Measurements from ENCODE around the gene ARHGAP10. TPM values are rescaled to one million over a fixed set of nuclear protein-coding genes. Genes with fewer than 3 reads are reported as not detected.

ARHGAP10 gene
- total RNA-seq, 2 experiments from 2014 or later: 5.8 to 6.1 TPM

DNA sequence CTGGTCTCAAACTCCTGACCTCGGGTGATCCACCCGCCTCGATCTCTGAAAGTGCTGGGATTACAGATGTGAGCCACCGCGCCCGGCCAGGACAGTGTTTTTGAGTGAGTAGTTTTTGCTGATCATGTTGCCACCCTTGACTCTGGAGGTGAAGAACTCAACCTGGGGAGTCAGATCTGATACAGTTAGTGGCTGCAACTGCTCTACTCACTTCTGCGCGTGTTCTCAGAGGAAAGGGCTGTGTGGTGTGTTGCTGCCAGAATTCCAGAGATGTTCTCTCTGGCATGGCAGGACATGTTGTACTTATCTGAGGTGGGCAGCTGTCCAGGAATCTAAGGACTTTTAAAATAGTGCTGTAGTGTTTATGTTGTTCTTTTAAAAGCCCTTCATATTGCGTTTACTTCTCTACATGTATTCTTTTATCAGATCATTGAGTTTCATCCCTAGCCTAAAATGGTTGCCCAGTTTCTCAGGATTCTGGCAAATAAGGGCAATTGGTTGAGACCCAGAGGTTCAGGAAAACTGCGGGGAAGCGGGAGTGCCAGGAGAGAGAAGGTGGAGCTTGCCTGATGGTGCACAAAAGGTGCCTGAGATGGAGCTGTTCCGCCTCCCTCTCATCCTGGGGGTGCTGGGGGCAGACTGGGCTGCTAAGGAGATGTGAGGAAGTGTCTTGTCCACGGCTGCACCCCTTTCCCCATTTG lies 97.7 kb downstream of the ARHGAP10 start:
- no peak overlapping the region for H3K4me3 Mint-ChIP-seq

DNA sequence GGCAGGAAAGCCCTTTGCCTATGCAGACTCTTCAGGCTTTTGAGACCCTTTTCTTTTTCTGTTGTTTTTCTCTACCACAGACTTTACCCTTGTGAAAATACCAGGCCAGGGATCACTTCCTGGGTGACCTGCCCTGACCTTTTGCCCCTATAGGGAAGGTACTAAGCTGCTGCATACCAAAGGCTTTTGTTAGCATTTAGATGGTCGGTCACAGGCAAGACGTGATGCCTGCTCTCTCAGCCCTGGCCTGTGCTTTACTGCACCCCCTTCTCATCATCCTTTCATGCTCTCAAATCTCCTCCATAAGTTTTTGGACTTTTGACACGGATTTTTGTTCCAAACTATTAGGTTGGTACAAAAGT lies 98.2 kb downstream of the ARHGAP10 start:
- no peak for DNase-seq
- no peak overlapping the region for H3K27ac Mint-ChIP-seq
- no peaks in the 10 kb centered on the region for H3K9me3 Mint-ChIP-seq
- peaks cover 2% of the 10 kb centered on the region for H3K36me3 Mint-ChIP-seq
- H3K27me3 Mint-ChIP-seq: no peaks in the 10 kb centered on the region
- no peak overlapping the region for H3K4me3 Mint-ChIP-seq
- H3K4me1 Mint-ChIP-seq: peaks cover 10% of the 10 kb centered on the region

More for the DNA sequence above, 97.7 kb downstream of the ARHGAP10 start:
- DNase-seq: no peak
- H3K27ac Mint-ChIP-seq: no peak overlapping the region
- H3K4me1 Mint-ChIP-seq: peaks cover 9% of the 10 kb centered on the region
- peaks cover 2% of the 10 kb centered on the region for H3K36me3 Mint-ChIP-seq
- no peaks in the 10 kb centered on the region for H3K27me3 Mint-ChIP-seq
- H3K9me3 Mint-ChIP-seq: no peaks in the 10 kb centered on the region

DNA sequence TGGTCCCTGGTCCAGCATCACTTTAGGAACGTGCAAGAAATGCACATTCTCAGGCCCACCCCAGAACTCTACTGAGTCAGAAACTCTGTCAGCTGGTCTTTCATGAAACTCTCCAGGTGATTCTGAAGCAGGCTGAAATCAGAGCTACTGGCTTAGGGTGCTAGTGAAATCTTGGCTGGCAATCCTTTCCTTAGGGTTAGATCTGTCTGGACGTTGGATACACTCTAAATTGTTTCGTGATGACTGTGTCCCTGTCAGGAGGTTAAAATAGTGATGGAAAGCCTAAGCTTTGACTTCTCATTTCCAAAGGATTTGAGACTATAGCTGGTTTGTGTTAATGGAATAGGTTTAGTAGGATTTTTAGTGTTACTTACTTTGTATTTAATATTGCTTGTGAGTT lies 99.1 kb downstream of the ARHGAP10 start:
- no peaks in the 10 kb centered on the region for H3K27me3 Mint-ChIP-seq
- DNase-seq: no peak
- peaks cover 2% of the 10 kb centered on the region for H3K36me3 Mint-ChIP-seq
- no peaks in the 10 kb centered on the region for H3K9me3 Mint-ChIP-seq
- no peak overlapping the region for H3K27ac Mint-ChIP-seq
- H3K4me1 Mint-ChIP-seq: peaks cover 8% of the 10 kb centered on the region
- no peak overlapping the region for H3K4me3 Mint-ChIP-seq

DNA sequence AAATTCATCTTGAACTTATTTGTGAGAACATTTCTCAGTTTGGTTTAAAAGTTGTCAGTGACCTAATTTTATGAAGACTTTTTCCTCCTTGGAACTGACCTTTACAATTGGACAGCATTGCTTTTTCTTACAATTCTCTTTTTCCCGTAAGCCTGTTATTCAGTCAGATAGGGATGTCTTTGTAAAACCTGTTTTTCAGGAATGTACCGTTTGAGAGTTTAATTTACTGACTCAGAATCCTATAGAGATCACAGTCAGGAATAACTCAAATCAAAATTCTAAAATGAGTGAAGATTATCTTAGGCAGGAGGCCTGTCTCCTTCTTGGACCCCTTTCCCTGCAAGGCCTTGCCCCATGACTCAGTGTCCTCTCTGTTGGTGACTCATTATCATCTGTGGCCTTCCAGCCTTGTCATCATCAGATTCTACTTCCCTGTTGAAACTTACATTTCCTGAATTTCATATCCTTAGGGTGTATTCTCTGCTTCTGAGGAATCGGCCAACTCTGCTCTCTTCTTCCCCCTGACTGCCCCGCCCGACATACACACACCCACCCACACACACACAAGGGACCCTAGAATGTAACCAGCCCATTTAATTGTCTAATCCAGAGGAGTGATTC lies 99.8 kb downstream of the ARHGAP10 start:
- H3K27ac Mint-ChIP-seq: no peak overlapping the region
- H3K4me3 Mint-ChIP-seq: no peak overlapping the region
- H3K27me3 Mint-ChIP-seq: no peaks in the 10 kb centered on the region
- no peaks in the 10 kb centered on the region for H3K9me3 Mint-ChIP-seq
- H3K36me3 Mint-ChIP-seq: no peaks in the 10 kb centered on the region
- no peak for DNase-seq
- peaks cover 9% of the 10 kb centered on the region for H3K4me1 Mint-ChIP-seq

DNA sequence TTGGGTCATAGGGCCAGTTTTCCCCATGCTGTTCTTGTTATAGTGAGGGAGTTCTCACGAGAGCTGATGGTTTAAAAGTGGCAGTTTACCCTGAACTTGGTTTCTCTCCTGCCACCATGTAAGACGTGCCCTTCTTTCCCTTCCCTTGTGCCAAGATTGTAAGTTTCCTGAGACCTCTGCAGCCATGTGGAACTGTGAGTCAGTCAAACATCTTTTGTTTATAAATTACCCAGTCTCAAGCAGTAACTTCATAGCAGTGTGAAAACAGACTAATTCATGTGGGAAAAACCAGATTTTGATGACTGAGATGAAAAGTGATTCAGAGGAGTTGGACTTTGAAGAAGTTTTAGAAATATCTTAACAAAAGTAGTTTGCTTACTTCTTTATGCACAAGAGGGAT lies 101.4 kb downstream of the ARHGAP10 start:
- DNase-seq: no peak
- Mint-ChIP-seq H3K27ac (no peak overlapping the region), H3K4me1 (peaks cover 14% of the 10 kb centered on the region), H3K27me3 (no peaks in the 10 kb centered on the region), H3K36me3 (no peaks in the 10 kb centered on the region), H3K4me3 (no peak overlapping the region), H3K9me3 (no peaks in the 10 kb centered on the region)

DNA sequence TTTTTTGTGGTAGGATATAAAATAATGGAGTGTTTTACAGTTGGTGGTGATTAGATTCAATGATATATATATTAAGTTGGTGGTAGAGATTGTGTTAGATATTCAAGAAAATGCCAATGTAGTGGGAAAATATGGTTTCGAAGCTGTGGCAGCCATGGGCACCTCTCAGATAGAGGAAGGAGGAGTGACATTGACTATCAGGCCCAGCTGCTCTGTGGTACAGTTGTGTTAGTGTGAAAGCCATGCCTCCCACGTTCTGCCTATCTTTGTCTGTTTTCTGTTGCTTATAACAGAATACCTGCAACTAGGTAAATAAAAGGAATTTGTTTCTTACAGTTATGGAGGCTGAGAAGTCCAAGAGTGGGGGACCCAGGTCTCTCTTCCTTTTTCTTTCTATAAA lies 101.9 kb downstream of the ARHGAP10 start:
- Mint-ChIP-seq H3K9me3 (no peaks in the 10 kb centered on the region), H3K4me1 (peaks cover 14% of the 10 kb centered on the region), H3K36me3 (no peaks in the 10 kb centered on the region), H3K27me3 (no peaks in the 10 kb centered on the region), H3K27ac (no peak overlapping the region), H3K4me3 (no peak overlapping the region)
- DNase-seq: no peak

DNA sequence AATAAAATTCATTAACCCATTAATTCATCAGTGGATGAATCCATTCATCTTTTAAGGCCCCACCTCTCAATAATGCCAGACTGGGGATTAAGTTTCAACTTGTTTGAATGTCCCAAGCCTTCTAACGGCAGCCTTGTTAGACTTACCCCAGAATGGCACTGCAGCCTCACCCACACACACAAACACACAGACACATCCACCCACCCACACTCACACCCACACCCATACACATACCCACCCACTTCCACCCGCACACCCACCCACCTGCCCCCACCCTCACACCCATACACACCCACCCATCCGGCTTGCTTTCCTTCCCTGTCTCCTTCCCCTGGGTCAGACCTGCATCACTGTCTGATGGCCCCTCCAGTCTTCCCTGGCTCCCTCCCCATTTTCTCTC lies 102.6 kb downstream of the ARHGAP10 start:
- Mint-ChIP-seq H3K36me3 (no peaks in the 10 kb centered on the region), H3K4me3 (no peak overlapping the region), H3K9me3 (no peaks in the 10 kb centered on the region), H3K27ac (no peak overlapping the region), H3K27me3 (no peaks in the 10 kb centered on the region), H3K4me1 (peaks cover 14% of the 10 kb centered on the region)
- no peak for DNase-seq

DNA sequence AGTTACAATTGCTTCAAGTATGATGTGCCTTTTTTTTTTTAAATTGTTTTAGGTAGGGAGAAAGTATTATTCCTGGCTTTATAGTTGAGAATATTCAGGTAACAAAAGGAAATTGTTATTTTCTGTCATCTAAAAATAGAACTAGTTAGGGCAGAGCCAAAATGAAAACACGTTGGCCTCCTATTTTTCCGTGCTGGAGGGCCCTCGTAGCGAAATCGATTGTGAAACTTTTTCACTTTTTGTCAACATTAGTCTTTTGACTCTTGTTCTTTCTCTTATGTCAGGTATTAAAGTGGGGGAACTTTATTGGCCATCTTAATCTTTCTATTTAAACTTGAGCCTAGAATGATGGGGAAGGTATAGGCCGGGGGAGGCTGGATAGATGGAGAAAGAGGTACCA lies 104.9 kb downstream of the ARHGAP10 start:
- Mint-ChIP-seq H3K27ac (no peak overlapping the region), H3K9me3 (no peaks in the 10 kb centered on the region), H3K27me3 (no peaks in the 10 kb centered on the region), H3K4me1 (peaks cover 14% of the 10 kb centered on the region), H3K4me3 (no peak overlapping the region), H3K36me3 (peaks cover 1% of the 10 kb centered on the region)
- no peak for DNase-seq

DNA sequence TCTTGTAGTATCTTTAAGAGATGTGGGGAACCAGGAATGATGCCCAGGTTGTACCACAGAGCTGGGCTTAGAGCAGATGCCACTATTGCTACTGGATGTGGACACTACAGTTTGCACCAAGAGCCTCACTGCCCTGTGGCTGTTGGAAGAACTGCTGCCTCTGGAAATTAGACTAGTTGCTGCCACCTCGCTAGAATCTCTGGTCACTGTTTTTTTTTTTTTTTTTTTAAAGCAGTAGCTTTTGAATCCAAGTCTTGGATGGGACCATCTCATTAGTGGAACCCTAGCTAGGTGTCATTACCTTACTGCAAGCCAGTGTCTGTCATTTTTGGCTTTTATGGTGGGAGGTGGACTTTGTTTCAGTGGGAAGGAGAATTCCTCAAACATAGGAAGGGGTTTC lies 105.5 kb downstream of the ARHGAP10 start:
- Mint-ChIP-seq H3K27ac (no peak overlapping the region), H3K27me3 (no peaks in the 10 kb centered on the region), H3K4me3 (no peak overlapping the region), H3K36me3 (peaks cover 1% of the 10 kb centered on the region), H3K9me3 (no peaks in the 10 kb centered on the region), H3K4me1 (peaks cover 14% of the 10 kb centered on the region)
- DNase-seq: no peak

DNA sequence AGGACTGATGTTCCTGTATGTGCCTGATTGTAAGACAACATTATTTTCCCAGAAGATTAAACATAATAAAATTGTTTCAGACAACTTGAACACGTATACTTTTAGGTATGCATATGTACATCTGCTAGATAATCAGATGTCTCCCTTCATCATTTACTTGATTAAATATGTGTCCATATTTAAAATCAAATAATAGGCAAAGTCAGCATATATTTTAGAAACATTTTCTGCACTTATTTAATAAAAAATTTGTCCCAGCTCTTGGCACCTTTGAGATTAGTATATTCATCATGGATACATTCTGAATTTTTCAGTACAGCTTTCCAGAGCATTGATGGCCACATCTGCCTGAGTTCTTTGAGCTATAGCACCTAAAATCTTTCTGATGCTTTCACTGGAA lies 106.0 kb downstream of the ARHGAP10 start:
- DNase-seq: no peak
- Mint-ChIP-seq H3K27me3 (no peaks in the 10 kb centered on the region), H3K27ac (no peak overlapping the region), H3K9me3 (no peaks in the 10 kb centered on the region), H3K4me3 (no peak overlapping the region), H3K36me3 (peaks cover 1% of the 10 kb centered on the region), H3K4me1 (peaks cover 14% of the 10 kb centered on the region)

DNA sequence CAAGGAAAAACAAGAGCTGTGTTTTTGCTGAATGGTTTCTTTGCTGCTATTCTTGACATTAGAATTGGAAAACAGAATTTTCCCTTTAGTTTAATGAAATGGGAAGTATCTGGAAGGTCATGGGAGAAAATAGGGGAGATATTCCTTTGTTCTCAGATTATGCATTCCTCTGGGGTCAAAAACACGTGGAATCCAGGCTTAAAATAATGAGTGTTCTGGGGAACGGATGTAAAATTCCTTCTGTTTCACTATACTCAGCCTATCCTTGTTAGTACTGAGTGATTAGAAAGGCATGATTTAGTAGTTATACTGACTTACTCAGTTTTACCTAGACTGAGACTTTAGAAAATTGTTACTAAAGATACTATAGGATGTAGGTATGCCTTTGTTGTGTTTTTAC lies 107.3 kb downstream of the ARHGAP10 start:
- no peak overlapping the region for H3K4me3 Mint-ChIP-seq
- no peak overlapping the region for H3K27ac Mint-ChIP-seq

DNA sequence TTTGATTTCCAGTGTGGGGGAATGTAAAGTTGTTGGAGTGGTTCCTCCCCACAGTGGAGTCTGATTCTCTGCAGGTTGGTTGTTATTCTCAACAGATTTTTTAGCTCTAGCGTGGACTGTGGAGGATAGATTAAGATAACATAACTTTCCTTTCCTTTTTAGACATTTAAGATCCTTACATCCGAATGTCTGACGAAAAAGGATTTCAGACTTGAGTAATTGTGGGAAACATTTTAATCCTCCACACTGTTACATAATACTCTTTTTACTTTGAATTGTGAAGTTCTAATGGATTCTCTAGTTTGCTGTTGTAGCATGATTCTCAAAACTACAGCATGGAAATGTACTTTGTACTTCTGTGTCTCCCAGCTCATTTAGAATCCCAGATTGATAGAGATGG lies 107.8 kb downstream of the ARHGAP10 start:
- Mint-ChIP-seq H3K36me3 (peaks cover 1% of the 10 kb centered on the region), H3K27me3 (no peaks in the 10 kb centered on the region), H3K27ac (no peak overlapping the region), H3K4me3 (no peak overlapping the region), H3K9me3 (no peaks in the 10 kb centered on the region), H3K4me1 (peaks cover 7% of the 10 kb centered on the region)
- DNase-seq: no peak

More for the DNA sequence above, 107.3 kb downstream of the ARHGAP10 start:
- Mint-ChIP-seq H3K4me1 (peaks cover 7% of the 10 kb centered on the region), H3K27me3 (no peaks in the 10 kb centered on the region), H3K36me3 (peaks cover 1% of the 10 kb centered on the region), H3K9me3 (no peaks in the 10 kb centered on the region)
- DNase-seq: no peak

DNA sequence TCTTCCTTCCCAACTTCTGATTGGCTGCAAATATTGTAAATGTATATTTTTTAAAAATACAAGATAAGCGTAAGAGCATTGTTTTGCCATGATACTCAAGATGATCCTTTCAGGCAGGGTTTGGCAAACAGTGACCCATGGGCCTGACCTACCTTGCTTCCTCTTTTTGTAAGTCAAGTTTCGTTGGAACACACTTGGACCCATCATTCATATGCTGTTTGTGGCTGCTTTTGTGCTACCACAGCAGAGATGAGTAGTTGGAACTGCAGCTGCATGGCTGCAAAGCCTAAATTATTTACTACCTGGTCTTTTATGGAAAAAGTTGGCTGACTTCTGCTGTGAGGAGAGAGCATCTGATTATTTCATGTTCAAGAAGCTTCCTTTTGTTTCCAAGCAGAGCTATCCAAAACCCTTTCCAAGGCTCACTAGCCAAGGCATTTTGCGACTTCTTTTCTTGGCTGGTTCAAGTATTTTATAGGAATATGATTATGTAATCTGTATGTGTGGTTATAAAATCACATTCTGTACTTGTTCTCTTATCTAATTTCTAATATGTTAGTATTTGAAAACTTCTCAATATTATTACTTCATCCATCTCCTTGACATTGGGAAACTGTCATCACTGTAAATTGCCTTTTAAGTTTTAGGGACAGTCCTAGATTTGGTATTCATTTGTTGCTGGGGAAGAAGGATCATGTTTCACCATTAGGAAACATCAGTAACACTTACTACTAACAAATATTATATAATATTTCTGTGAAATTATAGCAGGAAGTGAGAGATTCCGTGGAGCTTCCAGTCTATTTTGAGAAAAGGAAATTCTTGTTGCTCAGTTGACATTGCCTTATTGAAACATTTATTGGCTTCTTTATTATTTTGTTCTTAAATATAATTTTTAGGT lies 109.2 kb downstream of the ARHGAP10 start:
- DNase-seq: no peak
- no peaks in the 10 kb centered on the region for H3K9me3 Mint-ChIP-seq
- H3K4me3 Mint-ChIP-seq: no peak overlapping the region
- no peaks in the 10 kb centered on the region for H3K27me3 Mint-ChIP-seq
- H3K4me1 Mint-ChIP-seq: peaks cover 5% of the 10 kb centered on the region
- H3K36me3 Mint-ChIP-seq: peaks cover 1% of the 10 kb centered on the region
- no peak overlapping the region for H3K27ac Mint-ChIP-seq

DNA sequence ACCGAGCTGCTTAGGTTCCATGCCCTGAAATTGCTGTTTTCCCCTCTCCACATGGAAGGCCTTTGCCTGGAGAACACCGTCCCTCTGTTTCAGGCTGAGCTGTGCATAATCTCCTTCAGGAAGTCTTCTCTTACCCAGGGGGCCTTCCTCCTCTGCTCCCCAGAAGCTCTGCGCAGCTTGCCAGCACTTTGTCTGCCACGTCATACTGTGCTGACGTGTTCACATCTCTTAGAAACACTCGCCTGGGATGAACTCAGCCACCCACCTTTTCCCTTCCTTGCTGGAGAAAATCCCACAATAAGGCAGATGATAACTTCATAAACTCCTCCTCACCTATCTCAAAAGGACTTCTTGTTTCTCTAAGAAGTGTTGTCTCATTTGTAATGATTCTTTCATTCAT lies 110.7 kb downstream of the ARHGAP10 start:
- Mint-ChIP-seq H3K27me3 (no peaks in the 10 kb centered on the region), H3K4me3 (no peak overlapping the region), H3K36me3 (peaks cover 4% of the 10 kb centered on the region), H3K27ac (no peak overlapping the region), H3K9me3 (no peaks in the 10 kb centered on the region), H3K4me1 (peaks cover 2% of the 10 kb centered on the region)
- no peak for DNase-seq

DNA sequence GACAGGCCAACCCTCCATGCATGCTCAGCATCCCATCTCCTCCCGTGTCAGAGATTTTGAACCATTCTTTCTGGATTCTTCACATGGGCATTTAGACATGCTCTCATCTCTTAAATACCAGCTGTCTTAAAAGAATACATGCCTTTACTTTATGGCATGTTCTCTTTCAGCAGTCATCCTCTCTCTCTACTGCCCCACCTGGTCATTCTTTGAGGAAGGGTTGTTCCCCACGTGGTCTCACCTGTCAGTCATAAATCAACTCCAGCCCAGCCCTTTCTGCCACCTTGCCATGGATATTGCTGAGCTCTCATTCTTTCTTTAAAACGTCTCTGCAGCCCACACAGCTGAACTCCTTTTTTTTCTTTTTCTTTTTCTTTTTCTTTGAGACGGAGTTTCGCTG lies 111.3 kb downstream of the ARHGAP10 start:
- peak; percentile 4 for DNase-seq
- Mint-ChIP-seq H3K9me3 (no peaks in the 10 kb centered on the region), H3K4me1 (peaks cover 3% of the 10 kb centered on the region), H3K36me3 (peaks cover 8% of the 10 kb centered on the region), H3K4me3 (no peak overlapping the region), H3K27me3 (no peaks in the 10 kb centered on the region), H3K27ac (no peak overlapping the region)

Measured in activated naive CD8-positive, alpha-beta T cell treated with anti-CD3 and anti-CD28 coated beads for 36 hours (primary cell).